ENCODE data around the gene IGSF3. TPM values are rescaled to one million over a fixed set of nuclear protein-coding genes. Genes with fewer than 3 reads are reported as not detected.
"Not testable (repeated sequence)": the region's sequence is repeated elsewhere in the genome, so short reads cannot be mapped to it uniquely, and the experiment has no call there.

IGSF3 gene
- total and polyA plus RNA-seq, 2 of the 8 experiments (the other 6 are each of a cell fraction or from before 2014, with no cell fraction given): 30.0 to 32.2 TPM

DNA sequence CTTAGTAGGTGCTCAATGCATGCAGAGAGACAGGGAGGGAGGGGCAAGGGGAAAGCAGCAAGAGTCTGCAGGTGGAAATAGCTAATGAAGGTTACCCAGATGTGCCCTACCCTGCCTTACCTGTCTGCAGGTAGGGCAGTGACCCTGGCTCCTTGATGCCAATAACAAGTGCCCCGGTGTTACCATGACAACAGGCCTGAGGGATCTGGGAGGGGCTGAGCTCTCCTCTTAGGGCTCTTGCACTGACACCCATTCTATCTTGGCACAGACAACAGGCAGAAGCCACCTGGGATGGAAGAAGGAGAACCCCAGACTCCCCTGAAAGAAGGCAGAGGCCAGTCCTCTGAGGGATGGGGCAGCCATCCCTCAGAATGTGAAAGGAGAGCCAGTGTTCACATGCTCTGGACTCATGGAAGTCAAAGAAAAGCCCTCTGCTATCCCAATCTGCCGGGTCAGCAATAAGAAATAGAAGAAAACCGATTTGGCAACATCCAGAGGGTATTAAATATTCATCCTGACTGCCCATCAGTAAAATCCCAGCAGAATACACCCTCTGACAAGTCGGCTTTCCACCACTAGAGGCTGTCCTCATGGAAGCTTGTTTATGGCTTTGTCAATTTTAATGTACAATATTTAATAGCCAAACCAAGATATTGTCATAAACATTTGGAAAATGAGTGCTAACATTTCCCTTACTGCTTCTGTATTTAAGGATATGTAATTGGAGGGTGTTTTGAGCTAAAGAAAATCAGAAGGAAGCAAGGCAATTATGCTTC, 72.3 kb downstream of the IGSF3 start:
- H3K18ac ChIP-seq (ENCODE audit: extremely low read depth, low read length); FAIRE-seq; H2BK5ac ChIP-seq (ENCODE audit: low read depth, low read length); H3K4me3 ChIP-seq (ENCODE audit: extremely low read depth in 1 of 4, insufficient read depth in 2 of 4, low read depth in 3 of 4, low read length in 4 of 4); H2BK12ac ChIP-seq (ENCODE audit: low read depth, low read length); H4K91ac ChIP-seq (replicated peaks; ENCODE audit: insufficient read length, low read length); H3K9ac ChIP-seq (replicated peaks in 1 of 4; ENCODE audit: extremely low read depth in 1 of 4, low read depth in 3 of 4, low read length in 3 of 4); H3K4me2 ChIP-seq (ENCODE audit: insufficient read depth in 1 of 2, low read depth in 2 of 2, low read length in 2 of 2); H3K27ac ChIP-seq (ENCODE audit: low read depth, low read length); H2AK5ac ChIP-seq (ENCODE audit: low read depth, low read length); H2BK15ac ChIP-seq (ENCODE audit: low read length); H2BK20ac ChIP-seq (ENCODE audit: low read length); POLR2A ChIA-PET (ENCODE audit: partially characterized antibody); H3K23ac ChIP-seq (ENCODE audit: insufficient read length); H3K4me1 ChIP-seq (replicated peaks in 1 of 4; ENCODE audit: control insufficient read depth in 3 of 4, insufficient read depth in 4 of 4, low read length in 3 of 4); H3K79me1 ChIP-seq (ENCODE audit: low read depth, low read length); H2AFZ ChIP-seq (ENCODE audit: low read length); H3K4ac ChIP-seq (replicated peaks; ENCODE audit: insufficient read length, low read depth, low read length); H3K14ac ChIP-seq (ENCODE audit: insufficient read length); H3K27me3 ChIP-seq (replicated peaks in 1 of 4; ENCODE audit: control insufficient read depth in 3 of 4, extremely low read depth in 1 of 4, insufficient read depth in 3 of 4, low read length in 3 of 4); H3K56ac ChIP-seq (replicated peaks; ENCODE audit: insufficient read length, low read depth, low read length); H3K79me2 ChIP-seq (ENCODE audit: control insufficient read depth in 1 of 2, insufficient read depth in 2 of 2, low read length in 2 of 2); H3K9me3 ChIP-seq (ENCODE audit: insufficient read depth in 2 of 2, low read depth in 1 of 2, low read length in 1 of 2); H3K23me2 ChIP-seq (ENCODE audit: low read depth, low read length); H2BK120ac ChIP-seq (replicated peaks; ENCODE audit: low read depth, low read length); H4K20me1 ChIP-seq (replicated peaks in 1 of 2; ENCODE audit: control insufficient read depth in 1 of 2, insufficient read depth in 2 of 2, low read length in 2 of 2); H4K8ac ChIP-seq (ENCODE audit: extremely low read depth, insufficient read depth, low read length); DNase-seq (ENCODE audit: low read depth in 1 of 2, low spot score in 2 of 2); H3K36me3 ChIP-seq (ENCODE audit: control insufficient read depth in 2 of 4, insufficient read depth in 4 of 4, low read length in 3 of 4); H4K5ac ChIP-seq (ENCODE audit: insufficient read length, low read depth, low read length): not testable (repeated sequence)
- 70% methylated on average over 4 of the region's 4 CpGs; no CpG with 5 or more reads in 1 of the 2 experiments for WGBS, 2 experiments (ENCODE audit: extremely low coverage in 1 of 2, insufficient coverage in 1 of 2, insufficient read length in 1 of 2, insufficient replicate concordance in 2 of 2, low coverage in 1 of 2, low lambda C conversion rate in 2 of 2, missing lambda C conversion rate in 1 of 2)
- CTCF ChIA-PET (ENCODE audit: partially characterized antibody): interaction anchor here (0.6 to 4.7 kb wide), 28 partner anchors 9 to 459 kb away, joined by 3 to 46 read pairs (median 4); no protein-coding TSS in a partner anchor

DNA sequence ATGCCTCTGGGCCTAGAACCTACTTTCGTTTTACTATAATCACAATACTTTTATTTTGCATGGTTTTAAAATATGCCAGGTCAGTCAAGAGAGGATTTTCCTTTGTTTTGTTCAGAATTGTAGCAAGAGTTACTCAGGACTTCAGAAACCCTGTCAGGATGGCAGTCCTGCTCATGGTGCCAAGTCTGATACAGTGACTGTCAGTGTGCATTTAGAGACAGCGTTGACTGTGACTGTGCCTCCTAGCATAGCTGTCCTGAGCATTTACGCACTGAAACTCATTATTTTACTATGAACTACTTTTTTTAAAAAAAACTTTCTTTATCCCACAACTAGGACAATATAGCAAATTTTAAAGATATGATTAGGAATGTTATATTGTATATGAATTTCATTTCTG, 73.6 kb downstream of the IGSF3 start:
- H3K9me3 ChIP-seq (ENCODE audit: insufficient read depth in 2 of 2, low read depth in 1 of 2, low read length in 1 of 2); FAIRE-seq; H2BK120ac ChIP-seq (replicated peaks; ENCODE audit: low read depth, low read length); H3K79me1 ChIP-seq (ENCODE audit: low read depth, low read length); H2BK5ac ChIP-seq (ENCODE audit: low read depth, low read length); H4K5ac ChIP-seq (ENCODE audit: insufficient read length, low read depth, low read length); H2BK15ac ChIP-seq (ENCODE audit: low read length); H2AK5ac ChIP-seq (ENCODE audit: low read depth, low read length); H2AFZ ChIP-seq (ENCODE audit: low read length); H3K4me2 ChIP-seq (ENCODE audit: insufficient read depth in 1 of 2, low read depth in 2 of 2, low read length in 2 of 2); POLR2A ChIA-PET (ENCODE audit: partially characterized antibody); H3K23me2 ChIP-seq (ENCODE audit: low read depth, low read length); H3K27ac ChIP-seq (ENCODE audit: low read depth, low read length); H4K8ac ChIP-seq (ENCODE audit: extremely low read depth, insufficient read depth, low read length); DNase-seq (ENCODE audit: low read depth in 1 of 2, low spot score in 2 of 2); H3K36me3 ChIP-seq (ENCODE audit: control insufficient read depth in 2 of 4, insufficient read depth in 4 of 4, low read length in 3 of 4); H3K14ac ChIP-seq (ENCODE audit: insufficient read length); H3K9ac ChIP-seq (replicated peaks in 1 of 4; ENCODE audit: extremely low read depth in 1 of 4, low read depth in 3 of 4, low read length in 3 of 4); H3K4ac ChIP-seq (replicated peaks; ENCODE audit: insufficient read length, low read depth, low read length); H2BK20ac ChIP-seq (ENCODE audit: low read length); H3K79me2 ChIP-seq (ENCODE audit: control insufficient read depth in 1 of 2, insufficient read depth in 2 of 2, low read length in 2 of 2); H3K18ac ChIP-seq (ENCODE audit: extremely low read depth, low read length); H4K20me1 ChIP-seq (replicated peaks in 1 of 2; ENCODE audit: control insufficient read depth in 1 of 2, insufficient read depth in 2 of 2, low read length in 2 of 2); H3K56ac ChIP-seq (replicated peaks; ENCODE audit: insufficient read length, low read depth, low read length); H3K27me3 ChIP-seq (replicated peaks in 1 of 4; ENCODE audit: control insufficient read depth in 3 of 4, extremely low read depth in 1 of 4, insufficient read depth in 3 of 4, low read length in 3 of 4); H3K4me3 ChIP-seq (ENCODE audit: extremely low read depth in 1 of 4, insufficient read depth in 2 of 4, low read depth in 3 of 4, low read length in 4 of 4); H4K91ac ChIP-seq (replicated peaks; ENCODE audit: insufficient read length, low read length); H2BK12ac ChIP-seq (ENCODE audit: low read depth, low read length); H3K4me1 ChIP-seq (replicated peaks in 1 of 4; ENCODE audit: control insufficient read depth in 3 of 4, insufficient read depth in 4 of 4, low read length in 3 of 4); H3K23ac ChIP-seq (ENCODE audit: insufficient read length): not testable (repeated sequence)
- WGBS, 2 experiments (ENCODE audit: extremely low coverage in 1 of 2, insufficient coverage in 1 of 2, insufficient read length in 1 of 2, insufficient replicate concordance in 2 of 2, low coverage in 1 of 2, low lambda C conversion rate in 2 of 2, missing lambda C conversion rate in 1 of 2): 89% methylated on average over 3 of the region's 3 CpGs; no CpG with 5 or more reads in 1 of the 2 experiments
- CTCF ChIA-PET (ENCODE audit: partially characterized antibody): interaction anchor here (1.2 to 4.4 kb wide), 2 partner anchors 20 to 80 kb away, joined by 4 to 46 read pairs; no protein-coding TSS in a partner anchor

All from H1 (cell line).